H9 (cell line): ENCODE results near the gene SPECC1. TPM values are rescaled to one million over a fixed set of nuclear protein-coding genes. Genes with fewer than 3 reads are reported as not detected.

Experiments used
- DNase-seq: peaks from one replicate; pipeline ENCODE4 v3.0.0-alpha.2; 2017
- H2AFZ ChIP-seq: one replicate; pipeline ENCODE4 v1.6.1; 2013; ENCODE audit warnings: mild to moderate bottlenecking, low read length, control low read depth, moderate library complexity
- H2AK5ac ChIP-seq: 2 replicates; pipeline ENCODE4 v1.6.1; 2013; ENCODE audit warnings: low read length, control low read depth, mixed read lengths; ENCODE audit not compliant: insufficient read length
- H2BK120ac ChIP-seq: one replicate; pipeline ENCODE4 v1.6.1; 2013; ENCODE audit warnings: low read depth, mild to moderate bottlenecking, low read length, control low read depth, inconsistent platforms; ENCODE audit not compliant: poor library complexity, severe bottlenecking
- H2BK12ac ChIP-seq: 2 replicates; pipeline ENCODE4 v1.6.1; 2013; ENCODE audit warnings: low read length, control low read depth, mixed read lengths, low read depth; ENCODE audit not compliant: insufficient read length
- H2BK15ac ChIP-seq: 2 replicates; pipeline ENCODE4 v1.6.1; 2013; ENCODE audit warnings: low read depth, low read length, control low read depth
- H2BK20ac ChIP-seq: one replicate; pipeline ENCODE4 v1.6.1; 2013; ENCODE audit warnings: low read depth, mild to moderate bottlenecking, low read length, control low read depth, inconsistent platforms; ENCODE audit not compliant: poor library complexity, severe bottlenecking
- H2BK5ac ChIP-seq: 2 replicates; pipeline ENCODE4 v1.6.1; 2013; ENCODE audit warnings: low read length, control low read depth, mixed read lengths; ENCODE audit not compliant: insufficient read length
- H3K14ac ChIP-seq: 2 replicates; pipeline ENCODE4 v1.6.1; 2013; ENCODE audit warnings: low read length, control low read depth; ENCODE audit not compliant: insufficient read depth
- H3K18ac ChIP-seq: 2 replicates; pipeline ENCODE4 v1.6.1; 2013; ENCODE audit warnings: low read depth, mild to moderate bottlenecking, mixed read lengths, low read length, control low read depth; ENCODE audit not compliant: insufficient read length
- H3K23ac ChIP-seq: 2 replicates; pipeline ENCODE4 v1.6.1; 2013; ENCODE audit warnings: low read length, control low read depth, mixed read lengths, low read depth; ENCODE audit not compliant: insufficient read length
- H3K23me2 ChIP-seq: 2 replicates; pipeline ENCODE4 v1.6.1; 2013; ENCODE audit warnings: low read depth, mild to moderate bottlenecking, mixed read lengths, low read length, control low read depth; ENCODE audit not compliant: insufficient read length, poor library complexity, severe bottlenecking
- H3K27ac ChIP-seq: 2 replicates; pipeline ENCODE4 v1.5.1; 2013; ENCODE audit warnings: low read length, control low read depth, mixed read lengths, low read depth; ENCODE audit not compliant: insufficient read length
- H3K27me3 ChIP-seq: 2 replicates; pipeline ENCODE4 v1.6.1; 2013; ENCODE audit warnings: low read length, control low read depth, inconsistent platforms; ENCODE audit not compliant: insufficient read depth
- H3K4ac ChIP-seq: 2 replicates; pipeline ENCODE4 v1.6.1; 2013; ENCODE audit warnings: low read depth, mild to moderate bottlenecking, control low read depth, inconsistent platforms, low read length, moderate library complexity
- H3K4me1 ChIP-seq: 2 replicates; pipeline ENCODE4 v1.6.1; 2013; ENCODE audit warnings: low read length, control low read depth, inconsistent platforms; ENCODE audit not compliant: insufficient read depth
- H3K4me2 ChIP-seq: 2 replicates; pipeline ENCODE4 v1.6.1; 2013; ENCODE audit warnings: low read length, control low read depth, mixed read lengths; ENCODE audit not compliant: insufficient read length, insufficient read depth
- H3K56ac ChIP-seq: 2 replicates; pipeline ENCODE4 v1.6.1; 2013; ENCODE audit warnings: low read depth, mild to moderate bottlenecking, mixed read lengths, low read length, control low read depth; ENCODE audit not compliant: insufficient read length
- H3K79me1 ChIP-seq: 2 replicates; pipeline ENCODE4 v1.6.1; 2013; ENCODE audit warnings: low read depth, mild to moderate bottlenecking, moderate library complexity, low read length, control low read depth, inconsistent platforms; ENCODE audit not compliant: insufficient read depth, poor library complexity, severe bottlenecking
- H3K79me2 ChIP-seq: 2 replicates; pipeline ENCODE4 v1.6.1; 2013; ENCODE audit warnings: low read length, control low read depth, inconsistent platforms; ENCODE audit not compliant: insufficient read depth
- H3K9ac ChIP-seq: 2 replicates; pipeline ENCODE4 v1.6.1; 2013; ENCODE audit warnings: low read length, control low read depth, mixed read lengths; ENCODE audit not compliant: insufficient read length; ENCODE audit errors: extremely low read depth
- H3K9me3 ChIP-seq: one replicate; pipeline ENCODE4 v1.6.1; 2013; ENCODE audit warnings: low read depth, low read length, inconsistent platforms; ENCODE audit not compliant: control insufficient read depth
- H3T11ph ChIP-seq: one replicate; pipeline ENCODE4 v1.6.1; 2013; ENCODE audit warnings: mild to moderate bottlenecking, low read length, control low read depth, inconsistent platforms
- H4K20me1 ChIP-seq: one replicate; pipeline ENCODE4 v1.6.1; 2013; ENCODE audit not compliant: control insufficient read depth, insufficient read length, insufficient read depth
- H4K5ac ChIP-seq: 2 replicates; pipeline ENCODE4 v1.6.1; 2013; ENCODE audit warnings: low read depth, mild to moderate bottlenecking, mixed read lengths, low read length, control low read depth; ENCODE audit not compliant: insufficient read length
- H4K8ac ChIP-seq: replicated peaks from 2 replicates; pipeline ENCODE4 v1.6.1; 2013; ENCODE audit warnings: low read length, control low read depth, mixed read lengths, low read depth; ENCODE audit not compliant: insufficient read length
- H4K91ac ChIP-seq: 2 replicates; pipeline ENCODE4 v1.6.1; 2013; ENCODE audit warnings: low read depth, mild to moderate bottlenecking, moderate library complexity, mixed read lengths, low read length, control low read depth; ENCODE audit not compliant: insufficient read length
- H3K27ac Mint-ChIP-seq, 3 experiments: 2 replicates in 2 of 3; 3 replicates in 1 of 3; pipeline ENCODE4 v1.8.0; 2020 to 2021; ENCODE audit warnings: mixed read lengths in 3 of 3, mild to moderate bottlenecking in 1 of 3, moderate library complexity in 1 of 3
- H3K27me3 Mint-ChIP-seq: 2 replicates; pipeline ENCODE4 v1.8.0; 2021; ENCODE audit warnings: low read depth, mild to moderate bottlenecking, moderate library complexity, mixed read lengths
- H3K36me3 Mint-ChIP-seq, 3 experiments: 2 replicates in 2 of 3; 3 replicates in 1 of 3; pipeline ENCODE4 v1.8.0; 2020 to 2021; ENCODE audit warnings: low read depth in 3 of 3, mixed read lengths in 3 of 3; ENCODE audit not compliant: insufficient read depth in 1 of 3
- H3K4me1 Mint-ChIP-seq, 2 experiments: 2 replicates each; pipeline ENCODE4 v1.8.0; 2020; ENCODE audit warnings: mixed read lengths in 2 of 2
- H3K4me3 Mint-ChIP-seq, 2 experiments: 2 replicates in 1 of 2; 3 replicates in 1 of 2; pipeline ENCODE4 v1.8.0; 2020 to 2021; ENCODE audit warnings: mild to moderate bottlenecking in 2 of 2, mixed read lengths in 2 of 2, moderate library complexity in 1 of 2
- H3K9me3 Mint-ChIP-seq, 2 experiments: 2 replicates in 1 of 2; 3 replicates in 1 of 2; pipeline ENCODE4 v1.8.0; 2020; ENCODE audit warnings: mild to moderate bottlenecking in 2 of 2, mixed read lengths in 2 of 2, moderate library complexity in 1 of 2
- CTCF ChIP-seq: fragments of 200-600 bp; sonication (generic); conservative IDR thresholded peaks from 3 replicates; pipeline ENCODE4 v1.8.0; 2021; ENCODE audit warnings: antibody characterized with exemption, mild to moderate bottlenecking
- WGBS: extraction: QIAGEN DNeasy Blood & Tissue Kit; methylation state at CpG from one replicate; pipeline ENCODE4 v1.1.7; 2013; ENCODE audit warnings: missing lambda C conversion rate, low lambda C conversion rate, mixed read lengths; ENCODE audit not compliant: insufficient read length; ENCODE audit errors: extremely low coverage; 5-methylcytosine and 5-hydroxymethylcytosine counted together
- total RNA-seq: library from RNA; stranded (reverse); gene quantifications from 2 replicates; pipeline ENCODE4 v1.2.1, GENCODE V29; 2021

SPECC1 gene
- total RNA-seq, 1 experiment from 2014 or later, result 65.7 TPM

- H2BK5ac ChIP-seq, result no peak overlapping the region
- H3K27me3 ChIP-seq, result no peaks in the 10 kb centered on the region
- H3T11ph ChIP-seq, result no peak overlapping the region
- no peak overlapping the region for H3K56ac ChIP-seq
- no peak overlapping the region for H3K4me2 ChIP-seq
- no peak overlapping the region for H3K14ac ChIP-seq
- H3K9ac ChIP-seq, result no peak overlapping the region
- H3K27ac ChIP-seq, result no peak overlapping the region
- Mint-ChIP-seq H3K4me1 (no peaks in the 10 kb centered on the region), H3K27ac (peak overlapping the region in 2 of 3 experiments; percentile 71 to 83; a peak in 2 of 7 replicates), H3K4me3 (no peak overlapping the region), H3K9me3 (no peaks in the 10 kb centered on the region; a peak in 2 of 5 replicates), H3K27me3 (no peaks in the 10 kb centered on the region; the same call in 1 of the 2 replicates), H3K36me3 (peaks cover 35 to 41% (median 40%) of the 10 kb centered on the region in 3 experiments)
- H3K23ac ChIP-seq, result no peak overlapping the region
- no peak overlapping the region for H4K8ac ChIP-seq
- H2AFZ ChIP-seq, result no peak overlapping the region
- H2BK12ac ChIP-seq, result no peak overlapping the region
- H3K18ac ChIP-seq, result no peak overlapping the region
- no peak overlapping the region for H4K5ac ChIP-seq
- no peaks in the 10 kb centered on the region for H3K79me2 ChIP-seq
- no peak overlapping the region for H2AK5ac ChIP-seq
- H2BK120ac ChIP-seq, result no peak overlapping the region
- no CpG with 5 or more reads among the region's 9 CpGs for WGBS
- H3K9me3 ChIP-seq, result no peaks in the 10 kb centered on the region
- no peak overlapping the region for H4K91ac ChIP-seq
- H3K4me1 ChIP-seq, result no peaks in the 10 kb centered on the region
- TF ChIP-seq CTCF, result no peak
- no peaks in the 10 kb centered on the region for H3K23me2 ChIP-seq
- no peak for DNase-seq
- no peaks in the 10 kb centered on the region for H3K79me1 ChIP-seq
- H4K20me1 ChIP-seq, result no peaks in the 10 kb centered on the region
- H2BK15ac ChIP-seq, result no peak overlapping the region
- no peak overlapping the region for H2BK20ac ChIP-seq
- H3K4ac ChIP-seq, result no peak overlapping the region
Observed at GRCh38 chr17:20300436-20300934, 291.3 kb downstream of the SPECC1 start.
